ENCODE data around the gene CARD10.

DNA sequence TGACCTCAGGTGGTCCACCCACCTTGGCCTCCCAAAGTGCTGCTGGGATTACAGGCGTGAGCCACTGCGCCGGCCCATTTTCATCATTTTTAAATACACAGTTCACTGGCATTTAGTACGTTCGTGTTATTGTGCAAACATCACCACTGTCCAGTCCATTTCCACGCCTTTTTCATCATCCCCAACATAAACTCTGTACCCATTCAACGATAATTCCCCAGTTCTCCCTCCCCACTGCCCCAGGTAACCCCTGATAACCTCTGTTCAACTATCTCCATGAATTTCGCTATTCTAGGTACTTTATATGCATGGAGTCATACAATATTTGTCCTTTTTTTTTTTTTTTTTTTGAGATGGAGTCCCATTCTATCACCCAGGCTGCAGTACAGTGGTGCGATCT is 73.7 kb downstream of the CARD10 start:
- TF ChIP-seq CTCF (IDR thresholded peaks at IDR 0.05) (no peak), TCF12 (IDR thresholded peaks at IDR 0.05) (no peak), FOXJ3 (CRISPR knock-in tag; IDR thresholded peaks at IDR 0.05) (no peak), REST (IDR thresholded peaks at IDR 0.05; ENCODE audit: low read depth, low read length) (no peak), NRF1 (IDR thresholded peaks at IDR 0.05; ENCODE audit: low read depth, low read length) (no peak), ZBTB33 (IDR thresholded peaks at IDR 0.05; ENCODE audit: borderline replicate concordance, low read depth) (no peak), EZH2phosphoT487 (IDR thresholded peaks at IDR 0.05; ENCODE audit: borderline replicate concordance, low read depth) (no peak), JUND (IDR thresholded peaks at IDR 0.05) (no peak), EP300 (IDR thresholded peaks at IDR 0.05; ENCODE audit: borderline replicate concordance in 1 of 2, low read depth in 1 of 2, low read length in 1 of 2) (no peak)
- TF ChIP-seq, protein P1, sequence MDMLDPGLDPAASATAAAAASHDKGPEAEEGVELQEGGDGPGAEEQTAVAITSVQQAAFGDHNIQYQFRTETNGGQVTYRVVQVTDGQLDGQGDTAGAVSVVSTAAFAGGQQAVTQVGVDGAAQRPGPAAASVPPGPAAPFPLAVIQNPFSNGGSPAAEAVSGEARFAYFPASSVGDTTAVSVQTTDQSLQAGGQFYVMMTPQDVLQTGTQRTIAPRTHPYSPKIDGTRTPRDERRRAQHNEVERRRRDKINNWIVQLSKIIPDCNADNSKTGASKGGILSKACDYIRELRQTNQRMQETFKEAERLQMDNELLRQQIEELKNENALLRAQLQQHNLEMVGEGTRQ (IDR thresholded peaks at IDR 0.05; ENCODE audit: borderline replicate concordance, low read depth, low read length) = no peak

Measured in SK-N-SH (cell line).